GM21786 (cell line): ENCODE data around the gene EIF2D.
"Not testable (repeated sequence)": the region's sequence is repeated elsewhere in the genome, so short reads cannot be mapped to it uniquely, and the experiment has no call there.

Experiments used
- ATAC-seq: cut with Tn5 transposase; IDR thresholded peaks from one replicate; pipeline ENCODE4 v1.9.1; 2021; ENCODE audit not compliant: unreplicated experiment

Gene EIF2D

DNA sequence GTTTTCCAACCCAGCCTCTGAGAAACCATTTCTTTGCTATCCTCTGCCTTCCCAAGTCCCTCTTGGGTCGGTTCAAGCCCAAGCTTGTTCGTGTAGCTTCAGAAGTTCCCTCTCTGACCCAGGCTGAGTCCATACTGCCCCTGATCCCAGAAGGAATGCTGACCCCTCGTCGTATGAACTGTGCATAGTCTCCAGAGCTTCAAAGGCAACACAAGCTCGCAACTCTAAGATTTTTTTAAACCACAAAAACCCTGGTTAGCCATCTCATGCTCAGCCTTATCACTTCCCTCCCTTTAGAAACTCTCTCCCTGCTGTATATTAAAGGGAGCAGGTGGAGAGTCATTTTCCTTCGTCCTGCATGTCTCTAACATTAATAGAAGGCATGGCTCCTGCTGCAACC is 23.8 kb downstream of the EIF2D start:
- ATAC-seq: no peak

DNA sequence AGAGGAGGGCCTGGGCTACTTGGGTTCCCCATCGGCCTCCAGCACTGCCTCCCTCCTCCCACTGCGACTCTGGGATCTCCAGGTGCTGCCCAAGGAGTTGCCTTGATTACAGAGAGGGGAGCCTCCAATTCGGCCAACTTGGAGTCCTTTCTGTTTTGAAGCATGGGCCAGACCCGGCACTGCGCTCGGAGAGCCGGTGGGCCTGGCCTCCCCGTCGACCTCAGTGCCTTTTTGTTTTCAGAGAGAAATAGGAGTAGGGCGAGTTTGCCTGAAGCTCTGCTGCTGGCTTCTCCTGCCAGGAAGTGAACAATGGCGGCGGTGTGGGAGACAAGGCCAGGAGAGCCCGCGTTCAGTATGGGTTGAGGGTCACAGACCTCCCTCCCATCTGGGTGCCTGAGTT is 24.4 kb downstream of the EIF2D start:
- ATAC-seq: no peak

DNA sequence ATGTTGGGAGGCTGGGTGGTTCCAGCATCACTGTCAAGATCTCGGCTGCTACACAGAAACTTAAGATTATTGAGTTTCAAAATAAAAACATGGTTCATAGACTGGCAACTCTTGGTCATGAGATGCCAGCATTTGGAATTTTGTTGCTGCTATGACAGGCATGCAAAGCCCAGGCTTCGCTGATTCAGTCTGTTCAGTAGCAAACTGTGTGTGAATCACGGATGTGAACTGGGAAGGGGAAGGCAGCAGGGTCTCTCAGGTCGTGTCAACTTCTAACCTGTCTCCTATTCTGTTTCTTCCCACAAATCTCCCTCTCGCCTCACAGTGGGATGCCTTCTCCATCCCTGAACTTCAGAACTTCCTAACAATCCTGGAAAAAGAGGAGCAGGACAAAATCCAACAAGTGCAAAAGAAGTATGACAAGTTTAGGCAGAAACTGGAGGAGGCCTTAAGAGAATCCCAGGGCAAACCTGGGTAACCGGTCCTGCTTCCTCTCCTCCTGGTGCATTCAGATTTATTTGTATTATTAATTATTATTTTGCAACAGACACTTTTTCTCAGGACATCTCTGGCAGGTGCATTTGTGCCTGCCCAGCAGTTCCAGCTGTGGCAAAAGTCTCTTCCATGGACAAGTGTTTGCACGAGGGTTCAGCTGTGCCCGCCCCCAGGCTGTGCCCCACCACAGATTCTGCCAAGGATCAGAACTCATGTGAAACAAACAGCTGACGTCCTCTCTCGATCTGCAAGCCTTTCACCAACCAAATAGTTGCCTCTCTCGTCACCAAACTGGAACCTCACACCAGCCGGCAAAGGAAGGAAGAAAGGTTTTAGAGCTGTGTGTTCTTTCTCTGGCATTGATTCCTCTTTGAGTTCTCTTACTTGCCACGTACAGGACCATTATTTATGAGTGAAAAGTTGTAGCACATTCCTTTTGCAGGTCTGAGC is 25.5 kb downstream of the EIF2D start:
- no peak for ATAC-seq

DNA sequence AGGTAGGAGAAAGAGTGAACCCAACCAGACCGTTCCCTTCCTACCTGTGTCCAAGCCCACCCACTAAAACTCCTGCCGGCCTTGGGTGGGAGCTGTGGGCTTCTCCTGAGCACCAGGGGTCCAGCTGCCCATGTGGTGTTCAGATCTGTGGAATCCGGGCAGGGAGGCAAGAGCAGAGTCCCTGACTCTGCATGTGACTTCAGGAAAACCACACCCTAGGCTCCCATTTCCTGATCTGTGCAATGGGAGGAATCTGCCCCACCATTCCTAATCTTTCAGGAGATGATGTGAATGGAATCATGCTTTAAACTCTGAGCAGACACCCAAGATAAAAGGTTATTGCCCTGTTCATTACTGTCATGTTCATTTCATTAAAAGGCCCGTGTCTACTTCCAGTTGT is 27.6 kb downstream of the EIF2D start:
- ATAC-seq: no peak

DNA sequence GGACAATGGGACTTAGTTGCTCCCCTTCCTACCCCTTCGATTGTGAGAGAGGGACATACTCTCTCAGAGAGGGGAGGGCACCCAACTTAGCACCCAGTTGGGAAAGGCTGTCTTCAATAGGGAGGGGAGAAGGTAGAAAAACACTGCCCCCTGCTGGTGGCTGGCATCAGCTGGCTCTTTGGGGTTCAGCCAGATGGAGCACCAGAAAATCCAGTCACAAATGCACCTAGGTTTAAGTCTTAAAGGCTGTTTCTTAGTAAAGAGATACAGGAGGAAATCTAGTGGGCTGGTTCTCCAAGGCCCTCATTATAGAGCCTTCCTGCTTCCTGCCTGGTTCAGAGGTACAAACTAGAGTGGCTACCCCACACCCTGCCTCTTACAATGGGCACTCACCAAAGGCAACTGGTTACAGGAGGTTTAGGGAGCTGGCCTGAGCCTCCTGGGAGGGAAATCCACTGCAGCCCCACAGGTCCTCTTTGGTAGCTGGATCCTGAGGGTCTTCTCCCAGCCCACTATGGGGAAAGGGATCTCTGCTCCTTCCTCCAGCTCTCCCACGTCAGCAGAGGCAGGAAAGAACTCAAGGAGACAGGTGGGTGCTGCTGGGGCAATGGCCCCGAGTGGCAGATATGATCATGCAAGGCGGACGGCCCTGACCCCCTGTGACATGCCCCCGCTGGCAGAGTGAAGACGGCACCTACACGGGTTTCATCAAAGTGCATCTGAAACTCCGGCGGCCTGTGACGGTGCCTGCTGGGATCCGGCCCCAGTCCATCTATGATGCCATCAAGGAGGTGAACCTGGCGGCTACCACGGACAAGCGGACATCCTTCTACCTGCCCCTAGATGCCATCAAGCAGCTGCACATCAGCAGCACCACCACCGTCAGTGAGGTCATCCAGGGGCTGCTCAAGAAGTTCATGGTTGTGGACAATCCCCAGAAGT is 28.3 kb downstream of the EIF2D start:
- ATAC-seq: no peak

DNA sequence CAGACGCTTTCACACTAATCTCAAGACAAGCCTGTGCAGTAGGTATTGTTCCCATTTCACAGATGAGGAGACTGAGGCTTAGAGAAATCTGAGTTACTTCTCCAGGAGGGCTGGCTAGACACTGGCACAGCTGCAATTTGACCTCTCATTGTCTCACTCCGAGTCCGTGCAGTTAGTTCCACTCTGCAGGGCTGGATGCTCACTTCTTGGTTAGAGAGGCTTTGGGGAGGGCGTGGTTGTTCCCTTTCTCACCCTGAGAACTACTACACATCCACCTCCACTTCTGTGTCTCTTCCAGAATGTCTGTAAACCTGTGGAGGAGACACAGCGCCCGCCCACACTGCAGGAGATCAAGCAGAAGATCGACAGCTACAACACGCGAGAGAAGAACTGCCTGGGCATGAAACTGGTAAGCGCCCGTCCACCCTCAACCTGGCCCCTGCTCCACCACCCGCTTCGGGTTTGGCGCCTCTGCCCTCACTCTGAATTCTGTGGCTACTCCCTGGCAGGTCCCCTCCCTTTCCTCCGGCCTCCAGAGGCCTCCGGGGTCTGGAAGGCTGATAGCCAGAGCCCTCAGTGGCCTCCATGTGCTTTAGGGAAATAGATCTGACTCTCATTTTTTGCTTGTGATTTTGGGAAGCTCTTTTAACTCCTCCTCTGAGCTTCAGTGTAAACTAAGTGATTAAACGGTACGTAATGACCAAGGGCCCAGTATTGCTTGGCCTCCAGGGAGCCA is 29.1 kb downstream of the EIF2D start:
- no peak for ATAC-seq

DNA sequence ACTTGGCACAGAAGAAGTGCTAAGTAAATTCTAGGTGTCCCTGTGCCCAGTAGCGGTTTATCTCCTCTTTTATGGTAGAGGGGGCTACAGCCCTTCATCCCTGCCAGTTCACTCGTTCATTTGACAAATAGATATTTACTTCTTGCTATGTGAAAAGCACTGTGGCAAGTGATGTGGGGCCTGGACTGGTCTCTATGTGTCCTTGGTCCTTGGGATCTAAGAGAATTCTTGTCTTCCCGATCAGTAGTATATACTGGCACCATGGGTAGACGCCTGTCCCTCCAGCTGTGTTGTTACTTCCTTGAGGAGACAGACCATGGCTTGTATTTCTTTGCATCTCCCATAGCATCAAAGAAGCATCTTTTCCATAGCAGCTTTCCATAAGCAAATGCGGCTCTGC is 29.7 kb downstream of the EIF2D start:
- no peak for ATAC-seq

DNA sequence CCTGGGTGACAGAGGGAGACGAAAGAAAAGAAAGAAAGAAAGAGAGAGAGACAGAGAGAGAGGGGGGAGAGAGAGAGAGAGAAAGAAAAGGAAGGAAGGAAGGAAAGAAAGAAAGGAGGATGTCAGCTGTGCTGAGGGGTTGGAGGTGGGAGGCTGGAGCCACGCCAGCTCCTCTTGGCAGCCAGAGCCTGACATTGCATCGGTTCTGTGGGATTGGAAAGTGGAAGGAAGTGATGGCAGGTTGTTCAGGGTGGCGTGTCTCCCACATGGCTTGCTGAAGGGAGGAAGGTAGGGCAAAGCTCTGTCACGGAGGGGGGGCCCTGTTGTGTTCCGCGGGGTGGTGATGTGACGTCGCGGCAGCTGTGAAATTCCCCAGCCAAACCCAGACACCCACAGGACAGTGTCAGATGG is 30.7 kb downstream of the EIF2D start:
- no peak for ATAC-seq

DNA sequence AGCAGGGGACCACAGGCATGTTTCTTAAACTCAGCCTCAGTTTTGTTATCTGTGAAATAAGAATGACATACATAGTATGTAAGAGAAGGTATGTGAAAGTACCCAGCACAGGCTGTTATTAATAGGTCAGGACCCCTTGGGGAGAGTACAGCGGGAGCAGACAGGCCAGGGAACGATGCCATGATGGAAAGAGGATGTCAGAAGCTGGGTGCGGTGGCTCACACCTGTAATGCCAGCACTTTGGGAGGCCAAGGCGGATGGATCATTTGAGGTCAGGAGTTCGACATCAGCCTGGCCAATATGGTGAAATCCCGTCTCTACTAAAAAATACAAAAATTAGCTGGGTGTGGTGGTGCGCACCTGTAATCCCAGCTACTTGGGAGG is 31.2 kb downstream of the EIF2D start:
- not testable (repeated sequence) for ATAC-seq

DNA sequence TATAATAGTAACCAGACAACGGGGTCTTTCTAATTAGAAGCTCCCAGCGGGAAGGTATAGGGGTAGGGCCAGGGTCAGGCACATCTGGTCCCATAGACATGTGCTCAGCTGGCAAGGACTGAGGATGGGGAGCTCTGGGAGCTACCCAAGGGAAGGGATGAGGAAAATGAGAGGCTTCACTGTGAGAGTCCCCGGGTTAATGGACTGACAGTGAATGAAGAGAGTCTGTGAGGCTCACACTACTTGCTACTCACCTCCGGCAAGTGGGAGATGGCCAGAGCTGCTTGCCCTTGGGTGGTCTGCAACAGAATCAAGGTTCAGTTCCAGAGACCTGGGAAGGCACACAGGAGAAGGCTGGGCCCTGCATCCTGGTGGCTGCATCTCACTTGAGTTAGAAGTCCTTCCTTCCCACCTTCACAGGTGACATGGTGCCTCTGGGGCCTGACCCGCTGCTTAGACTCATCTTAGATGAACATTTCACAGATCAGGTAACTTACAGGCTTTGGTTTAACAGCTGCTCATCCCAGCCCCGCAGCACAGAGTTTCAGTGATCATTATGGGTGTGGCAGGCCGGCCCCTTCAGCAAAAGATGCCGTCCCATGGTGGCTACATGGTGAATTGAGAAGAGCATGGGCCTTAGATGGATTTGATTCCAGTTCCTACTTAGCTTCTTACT is 31.7 kb downstream of the EIF2D start:
- ATAC-seq: no peak

DNA sequence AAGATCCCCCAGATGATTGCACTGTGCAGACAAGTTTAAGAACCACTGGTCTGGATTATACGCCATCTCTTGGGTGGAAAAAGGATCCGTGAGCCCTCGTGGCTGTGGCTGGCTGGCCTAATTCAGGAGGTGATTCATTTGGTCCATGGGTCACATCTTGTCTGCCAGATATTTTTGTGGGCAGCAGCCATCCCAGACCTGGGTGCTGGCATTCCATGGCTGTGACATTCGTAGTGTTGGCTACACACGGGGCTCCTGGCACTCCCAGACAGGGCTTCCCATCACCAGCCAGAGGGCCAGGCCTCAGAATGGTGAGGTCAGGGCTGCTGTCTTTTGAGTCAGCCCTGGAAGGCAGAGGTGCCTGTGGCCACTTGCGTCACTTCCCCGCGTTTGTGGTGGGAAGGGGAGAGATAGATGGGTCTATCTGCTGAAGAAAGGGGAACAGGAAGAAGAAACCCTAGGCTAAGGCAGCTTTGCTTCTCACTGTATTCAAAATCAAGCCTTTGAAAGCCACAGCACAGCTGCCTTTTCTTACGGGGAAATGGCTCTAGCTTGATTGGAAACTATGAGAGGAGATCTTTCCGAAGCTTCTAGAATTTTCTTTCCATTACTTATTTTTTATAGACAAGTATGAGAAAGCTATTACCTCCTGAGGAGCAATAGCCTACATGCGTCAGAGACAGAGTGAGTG is 32.4 kb downstream of the EIF2D start:
- peak; percentile 87 for ATAC-seq

DNA sequence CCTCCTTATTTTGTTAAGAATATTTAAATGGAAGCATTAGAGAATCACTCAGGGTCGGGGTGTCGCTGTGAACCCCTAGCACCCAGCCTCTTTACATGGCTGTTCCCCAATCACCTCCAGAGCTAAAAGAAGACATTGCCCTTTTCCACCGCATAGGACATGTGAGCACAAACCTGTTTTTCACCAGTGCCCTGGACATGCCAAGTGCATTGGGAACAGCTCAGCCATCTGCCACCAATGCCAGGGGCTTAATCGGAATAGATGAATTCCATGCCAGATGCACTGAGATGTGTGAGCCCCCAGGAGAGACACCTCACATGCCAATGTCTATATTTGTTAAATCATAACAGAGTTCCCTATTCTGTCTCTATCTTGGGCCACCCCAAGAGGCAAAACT is 33.3 kb downstream of the EIF2D start:
- ATAC-seq: no peak

DNA sequence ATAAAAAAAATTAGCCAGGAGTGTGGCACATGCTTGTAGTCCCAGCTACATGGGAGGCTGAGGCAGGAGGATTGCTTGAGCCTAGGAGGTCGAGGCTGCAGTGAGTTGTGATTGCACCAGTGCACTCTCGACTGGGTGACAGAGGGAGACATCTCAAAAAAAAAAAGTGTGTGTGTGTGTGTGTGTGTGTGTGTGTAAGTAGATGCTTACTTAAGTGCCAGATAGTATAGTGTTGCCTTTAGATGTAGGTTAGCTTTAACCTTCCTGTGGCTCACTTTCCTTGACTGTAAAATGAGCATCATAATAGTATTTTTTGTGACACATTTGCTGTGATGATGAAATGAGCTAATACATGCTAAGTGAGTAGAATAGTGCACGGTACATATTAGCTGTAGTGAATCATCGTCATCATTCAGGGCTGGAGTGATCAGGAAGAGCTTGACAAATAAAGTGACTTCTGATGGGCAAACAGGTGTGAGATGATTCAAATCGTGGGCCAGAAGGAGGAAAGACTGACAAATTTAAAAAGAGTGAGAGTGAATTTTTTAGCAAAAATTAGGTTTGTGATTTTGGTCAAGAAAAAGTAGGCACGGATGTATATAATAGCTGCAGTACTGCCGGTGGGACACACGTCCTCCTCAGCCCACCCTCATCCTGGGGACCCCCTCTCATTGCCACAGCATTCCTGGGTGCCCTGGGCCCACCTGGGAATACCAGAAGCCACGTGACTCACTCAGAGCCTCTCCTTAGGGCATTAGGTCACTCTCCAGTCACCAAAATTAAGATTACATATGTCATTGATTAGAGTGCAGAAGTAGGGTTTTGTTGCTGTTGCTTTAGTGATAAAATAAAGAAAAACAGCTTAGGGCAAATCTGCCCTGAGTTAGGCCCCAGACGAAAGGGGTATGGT is 33.9 kb downstream of the EIF2D start:
- ATAC-seq: no peak

DNA sequence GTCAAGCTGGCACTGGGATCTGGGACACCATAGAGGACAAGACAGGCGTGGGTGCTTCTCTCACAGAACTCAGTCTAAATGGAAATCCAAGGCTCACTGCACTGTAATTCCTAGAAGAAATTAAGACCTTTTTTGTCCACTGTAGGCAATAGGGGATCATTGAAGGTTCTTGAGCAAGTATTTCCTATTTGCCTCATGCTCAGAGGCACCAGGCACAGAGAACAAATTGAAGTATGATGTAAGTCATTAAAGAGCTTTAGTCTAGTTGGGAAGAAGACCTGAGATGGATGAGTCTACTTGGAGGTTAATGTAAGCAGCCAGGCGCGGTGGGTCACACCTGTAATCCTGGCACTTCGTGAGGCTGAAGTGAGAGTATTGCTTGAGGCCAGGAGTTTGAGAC is 34.6 kb downstream of the EIF2D start:
- ATAC-seq: no peak

DNA sequence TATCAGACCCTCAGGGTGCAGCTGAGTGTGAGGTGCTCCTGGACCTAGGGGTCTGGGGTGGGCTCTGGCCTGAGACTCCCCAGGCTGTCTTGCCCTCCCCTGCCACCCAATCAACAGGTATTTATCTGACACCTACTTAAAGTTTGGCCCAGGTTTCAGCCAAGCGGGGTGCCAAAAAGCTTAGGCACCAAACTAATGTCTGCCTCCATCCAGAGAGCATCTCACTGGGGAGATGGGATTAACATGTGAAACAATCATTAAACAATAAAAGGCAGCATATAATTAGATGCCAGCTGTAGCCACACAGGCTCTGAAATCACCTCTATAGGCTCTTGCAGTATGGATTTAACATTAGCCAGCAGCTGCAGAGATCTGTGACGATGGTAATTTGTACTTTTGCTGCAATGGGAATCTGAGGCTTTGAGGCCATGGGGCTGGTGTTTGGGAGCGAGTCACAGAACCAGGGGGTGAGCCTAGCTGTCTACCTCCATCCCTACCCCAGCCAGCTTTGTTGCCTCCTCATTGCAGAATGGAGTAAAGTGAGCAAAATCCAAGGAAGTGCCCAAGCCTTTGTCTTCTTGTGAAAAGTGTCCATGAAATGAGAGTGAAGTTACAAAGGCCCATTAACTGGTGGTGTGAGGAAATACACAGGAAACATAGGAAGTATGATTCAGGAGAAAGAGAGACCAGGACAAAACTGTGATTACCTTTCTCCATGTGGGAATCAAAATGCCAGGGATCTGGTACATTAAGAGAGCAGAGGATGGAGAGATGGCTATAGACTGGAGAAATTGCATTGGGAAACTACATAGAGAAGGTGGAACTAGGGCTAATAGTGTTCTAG is 36.1 kb downstream of the EIF2D start:
- ATAC-seq: no peak

DNA sequence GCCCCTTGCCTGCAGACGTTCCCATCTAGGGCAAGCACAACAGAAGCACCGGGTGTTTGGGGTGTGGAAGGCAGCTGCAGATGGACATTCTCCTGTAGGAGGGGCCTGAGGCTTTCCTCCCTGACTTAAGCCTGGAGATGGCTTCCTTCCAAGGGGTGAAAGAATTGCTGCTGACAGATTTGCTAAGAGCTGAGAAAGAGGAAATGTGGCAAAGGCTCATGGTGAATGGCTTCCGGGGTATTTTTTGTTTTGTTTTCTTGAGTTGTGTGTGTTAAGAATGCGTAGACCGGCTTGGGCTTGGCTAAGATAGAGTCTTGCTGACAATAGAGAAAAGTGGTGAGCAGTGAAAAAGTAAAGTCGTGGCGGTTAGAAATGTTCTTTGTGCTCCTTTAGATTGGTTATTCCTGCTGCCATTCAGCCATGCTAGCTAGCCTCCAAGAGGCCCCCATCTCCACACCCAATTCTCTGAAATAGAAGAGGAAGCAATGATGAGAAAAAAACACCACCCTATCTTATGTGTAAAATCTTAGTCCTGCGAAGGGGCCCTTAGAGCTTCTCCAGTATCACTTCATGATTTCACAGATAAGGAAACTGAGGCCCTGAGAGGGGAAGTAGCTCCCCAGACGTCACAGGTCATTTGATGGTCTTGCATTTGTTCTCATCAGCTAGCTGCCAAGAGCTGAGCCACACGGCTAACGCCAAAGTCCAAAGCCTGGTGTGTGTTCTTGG is 36.9 kb downstream of the EIF2D start:
- no peak for ATAC-seq

DNA sequence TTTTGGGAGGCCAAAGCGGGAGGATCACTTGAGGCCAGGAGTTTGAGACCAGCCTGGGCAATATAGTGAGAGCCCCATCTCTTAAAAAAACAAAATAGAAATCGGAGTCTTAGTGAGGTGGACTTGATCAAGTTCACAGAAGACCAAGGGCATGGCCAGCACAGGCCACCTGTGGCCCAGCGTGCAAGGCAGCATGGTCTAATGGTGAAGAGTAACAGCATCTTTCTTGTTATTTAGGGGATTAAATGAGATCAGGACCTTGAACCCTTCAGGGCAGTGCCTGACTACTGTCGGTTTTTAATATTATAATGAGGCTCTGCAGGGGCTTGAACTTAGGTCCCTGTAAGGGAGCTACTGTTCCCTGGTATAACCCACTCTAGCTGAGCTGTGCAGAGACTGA is 38.5 kb downstream of the EIF2D start:
- ATAC-seq: no peak
